Activated naive CD4-positive, alpha-beta T cell treated with Interleukin-2 at 50 U/mL for 16 hours (primary cell): Measurements from ENCODE around the gene UBE2R2.

Experiments used
- DNase-seq: peaks from one replicate; pipeline ENCODE4 v3.0.0-alpha.2; 2020

Gene UBE2R2

DNA sequence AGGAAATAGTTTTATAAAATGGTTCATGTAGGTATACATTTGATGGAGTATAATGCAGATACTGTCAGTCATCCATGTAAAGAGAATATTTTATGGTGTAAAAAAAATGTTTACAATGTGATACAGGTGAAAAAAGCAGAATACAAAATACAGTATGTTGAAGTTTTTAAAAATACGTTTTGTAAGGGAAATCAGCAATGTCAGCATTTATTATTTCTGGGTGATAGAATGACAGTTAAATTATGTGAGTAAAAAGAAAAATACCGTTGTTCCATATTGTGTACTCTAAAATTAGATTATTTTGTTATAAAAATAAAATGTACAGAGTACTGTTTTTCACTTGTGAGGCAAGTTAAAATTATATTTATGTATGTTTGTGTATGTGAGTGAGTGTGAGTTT is 69.0 kb downstream of the UBE2R2 start:
- DNase-seq = no peak

DNA sequence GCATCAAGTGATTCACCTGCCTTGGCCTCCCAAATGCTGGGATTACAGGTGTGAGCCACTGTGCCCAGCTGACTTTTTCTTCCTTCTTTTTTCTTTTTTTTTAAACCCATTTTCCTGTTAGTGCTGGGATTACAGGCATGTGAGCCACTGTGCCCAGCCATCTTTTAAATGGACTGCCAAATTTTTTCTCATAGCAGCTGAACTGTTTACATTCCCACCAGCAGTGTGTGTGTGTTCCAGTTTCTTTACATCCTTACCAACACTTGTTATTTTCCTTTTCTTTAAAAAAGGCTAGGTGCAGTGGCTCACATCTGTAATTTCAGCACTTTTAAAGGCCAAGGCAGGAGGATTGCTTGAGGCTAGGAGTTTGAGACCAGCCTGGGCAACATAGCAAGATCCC is 76.9 kb downstream of the UBE2R2 start:
- DNase-seq = no peak

DNA sequence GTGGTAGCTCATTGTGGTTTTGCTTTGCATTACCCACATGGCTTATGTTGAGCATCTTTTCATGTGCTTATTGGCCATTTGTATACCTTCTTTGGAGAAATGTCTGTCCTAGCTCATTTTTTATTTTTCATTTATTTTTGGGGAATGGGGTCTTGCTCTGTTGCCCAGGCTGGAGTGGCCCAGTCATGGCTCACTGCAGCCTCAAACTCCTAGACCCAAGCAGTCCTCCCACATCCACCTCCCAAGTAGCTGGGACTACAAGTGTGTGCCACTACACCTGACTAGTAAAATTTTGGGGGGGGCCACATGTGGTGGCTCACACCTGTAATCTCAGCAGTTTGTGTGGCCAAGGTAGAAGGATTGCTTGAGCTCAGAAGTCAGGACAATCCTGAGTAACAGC is 77.4 kb downstream of the UBE2R2 start:
- no peak for DNase-seq

DNA sequence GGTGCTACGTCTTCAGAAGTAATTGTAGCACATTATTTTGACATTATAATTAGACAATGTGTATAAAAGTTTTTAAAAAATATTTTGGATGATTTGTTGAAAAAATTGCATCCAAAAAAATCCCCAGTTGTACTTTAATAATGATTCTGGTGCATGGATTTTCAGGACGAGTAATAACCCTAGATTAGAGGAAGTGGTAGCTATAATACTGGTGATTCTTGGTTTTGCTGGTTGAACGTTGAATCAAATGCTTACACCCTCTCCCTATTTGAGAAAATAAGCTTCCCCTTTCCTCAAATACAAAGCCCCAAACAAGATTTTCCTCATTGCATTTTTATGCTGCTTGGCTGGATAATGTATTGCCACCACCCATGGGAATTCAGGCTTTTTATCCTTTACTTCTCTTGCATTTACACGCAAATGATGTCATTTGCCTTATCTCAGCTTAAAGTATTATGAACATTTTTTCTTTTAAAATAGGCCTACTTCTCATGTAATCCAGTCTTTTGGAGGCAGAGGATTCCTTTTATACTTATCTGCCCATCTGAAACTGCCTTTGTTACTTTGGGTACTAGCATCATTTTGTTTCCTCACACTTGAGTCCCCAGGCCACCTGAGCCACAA is 86.3 kb downstream of the UBE2R2 start:
- no peak for DNase-seq

DNA sequence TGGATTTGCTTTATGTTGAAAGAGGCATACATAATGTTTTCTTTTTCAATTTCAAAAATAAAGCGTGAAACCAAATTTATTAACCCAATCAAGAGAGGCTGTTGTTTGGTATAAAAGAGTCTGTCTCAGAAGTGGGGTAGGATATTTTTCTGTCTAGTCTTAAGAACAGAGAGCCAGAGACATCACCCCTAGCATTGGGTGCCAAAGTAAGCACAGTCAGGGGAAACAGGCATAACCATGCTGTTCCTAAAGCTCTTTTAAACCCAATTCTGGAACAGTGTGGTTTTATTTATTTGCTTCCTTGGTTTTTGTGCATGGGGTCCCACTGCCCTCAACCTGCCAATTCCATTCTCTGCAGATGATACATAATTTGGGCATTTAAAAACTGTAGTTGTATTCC is 88.2 kb downstream of the UBE2R2 start:
- no peak for DNase-seq

DNA sequence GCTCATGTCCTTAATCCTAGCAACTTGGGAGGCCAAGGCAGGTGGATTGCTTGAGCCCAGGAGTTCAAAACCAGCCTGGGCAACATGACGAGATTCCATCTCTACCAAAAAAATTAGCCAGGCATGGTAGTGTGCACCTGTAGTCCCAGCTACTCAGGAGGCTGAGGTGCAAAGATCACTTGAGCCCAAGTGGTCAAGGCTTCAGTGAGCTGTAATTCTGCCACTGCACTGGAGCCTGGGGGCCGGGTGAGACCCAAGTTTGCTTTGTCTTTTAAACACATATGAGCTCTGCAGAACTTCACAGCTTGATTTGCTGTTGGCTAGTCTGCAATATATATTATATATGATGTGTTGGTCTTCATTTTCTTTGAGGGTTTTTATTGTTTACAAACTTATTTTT is 89.8 kb downstream of the UBE2R2 start:
- no peak for DNase-seq

DNA sequence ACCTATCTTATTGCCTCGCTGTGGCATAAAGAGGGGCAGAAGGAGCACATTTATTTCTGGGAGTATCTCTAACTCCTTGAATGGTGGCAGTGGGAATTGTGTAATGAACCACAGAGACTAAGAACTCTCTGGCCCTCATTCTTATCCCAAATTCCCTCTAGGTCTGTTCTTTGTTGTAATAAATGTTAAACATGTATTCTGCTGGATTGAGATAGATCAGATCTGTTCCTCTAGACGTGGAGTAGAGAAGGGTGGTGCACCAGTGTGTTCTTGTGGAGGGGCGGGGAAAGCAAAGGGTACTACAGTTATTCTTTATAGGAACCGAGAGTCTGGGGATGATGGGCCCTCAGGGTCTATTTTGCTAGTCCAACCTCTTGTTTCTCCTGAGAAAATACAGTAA is 90.4 kb downstream of the UBE2R2 start:
- no peak for DNase-seq

DNA sequence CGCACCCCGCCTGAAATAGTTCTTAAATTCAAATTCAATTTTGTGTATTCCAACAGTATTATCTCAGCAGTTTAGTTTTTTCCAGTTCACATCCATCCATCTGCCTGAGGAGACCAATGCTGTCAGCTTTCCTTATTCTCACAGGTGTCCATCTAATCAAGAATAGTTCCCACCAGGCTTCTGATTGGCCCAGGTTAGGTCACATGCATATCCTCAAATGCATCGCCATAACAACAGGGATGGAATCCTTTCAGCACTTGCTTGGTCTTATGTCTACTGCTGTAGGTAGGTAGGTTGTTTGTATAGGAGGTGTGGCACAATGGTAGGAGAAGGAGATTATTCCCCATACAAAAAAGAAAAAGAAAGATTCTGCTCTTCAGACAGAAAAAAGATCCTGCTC is 91.2 kb downstream of the UBE2R2 start:
- DNase-seq = no peak

DNA sequence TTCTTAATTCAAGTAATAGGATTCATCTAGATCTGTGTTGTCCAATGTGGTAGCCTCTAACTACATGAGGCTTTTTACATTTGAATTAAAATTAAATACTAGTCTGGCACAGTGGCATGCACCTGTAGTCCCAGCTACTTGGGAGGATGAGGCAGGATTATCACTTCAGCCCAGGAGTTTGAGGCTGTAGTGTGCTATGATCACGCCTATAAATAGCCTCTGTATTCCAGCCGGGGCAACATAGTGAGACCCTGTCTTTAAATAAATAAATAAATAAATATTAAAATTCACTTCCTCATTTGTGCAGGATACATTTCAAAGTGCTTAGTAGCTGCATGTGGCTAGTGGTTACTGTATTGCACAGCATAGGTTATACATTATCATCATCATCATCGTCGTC is 91.8 kb downstream of the UBE2R2 start:
- no peak for DNase-seq

DNA sequence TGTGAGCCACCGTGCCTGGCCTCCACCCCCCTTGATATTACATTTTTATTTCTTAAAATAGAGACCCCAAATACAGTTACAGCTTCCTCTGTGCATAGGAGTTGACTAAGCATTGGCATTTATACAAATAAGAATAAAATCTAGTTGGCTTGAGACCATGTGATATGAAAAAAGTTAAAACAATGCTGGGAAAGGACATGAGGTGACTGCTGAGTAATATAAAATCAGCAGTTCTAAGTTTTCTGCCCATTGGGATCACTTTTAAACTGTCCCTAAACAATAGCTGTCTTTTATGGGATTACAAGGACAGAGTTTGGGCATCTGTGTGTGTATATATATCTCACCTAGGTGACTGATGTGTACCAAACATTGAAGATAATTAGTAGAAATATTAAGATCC is 96.6 kb downstream of the UBE2R2 start:
- DNase-seq = no peak

DNA sequence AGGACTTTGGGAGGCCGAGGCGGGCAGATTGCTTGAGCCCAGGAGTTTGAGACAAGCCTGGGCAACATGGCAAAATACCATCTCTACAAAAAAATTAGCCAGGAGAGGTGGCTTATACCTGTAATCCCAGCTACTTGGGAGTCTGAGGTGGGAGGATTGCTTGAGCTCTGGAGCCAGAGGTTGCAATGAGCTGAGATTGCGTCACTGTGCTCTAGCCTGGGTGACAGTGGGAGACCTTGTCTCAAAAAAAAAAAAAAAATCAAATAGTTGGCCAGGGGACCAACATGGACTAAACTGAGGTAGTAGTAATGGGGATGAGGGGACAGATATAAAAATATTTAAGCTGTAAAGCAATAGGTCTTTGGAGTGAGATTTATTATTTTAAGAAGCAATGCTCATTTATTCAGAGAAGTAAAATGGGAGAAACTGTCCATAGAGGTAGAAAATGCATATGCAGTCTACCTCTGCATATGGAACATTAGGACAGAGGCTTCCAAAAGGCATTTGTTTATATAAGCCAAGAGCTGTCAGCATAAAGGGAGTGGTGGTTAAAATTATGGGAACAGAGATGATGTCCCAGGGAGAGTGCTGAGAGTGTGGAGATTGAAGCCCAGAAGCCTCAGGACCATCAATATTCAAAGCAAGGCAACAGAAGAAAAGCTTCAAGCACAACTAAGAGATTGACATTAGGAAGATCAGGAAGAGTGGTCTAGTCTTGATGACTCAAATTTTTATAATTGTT is 98.1 kb downstream of the UBE2R2 start:
- no peak for DNase-seq

DNA sequence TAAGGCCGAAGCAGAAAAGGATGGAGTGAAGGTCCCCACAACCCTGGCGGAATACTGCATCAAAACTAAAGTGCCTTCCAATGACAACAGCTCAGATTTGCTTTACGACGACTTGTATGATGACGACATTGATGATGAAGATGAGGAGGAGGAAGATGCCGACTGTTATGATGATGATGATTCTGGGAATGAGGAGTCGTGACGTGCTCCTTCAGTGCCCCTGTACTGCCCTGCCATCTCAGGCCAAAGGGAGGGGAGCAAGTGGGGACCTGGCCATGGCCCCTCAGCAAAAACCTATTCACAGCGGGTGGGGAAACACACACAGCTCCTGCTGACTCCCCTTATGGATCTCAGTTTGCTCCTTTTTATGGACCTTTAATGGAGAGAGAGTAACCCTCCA is 100.1 kb downstream of the UBE2R2 start:
- DNase-seq = no peak

DNA sequence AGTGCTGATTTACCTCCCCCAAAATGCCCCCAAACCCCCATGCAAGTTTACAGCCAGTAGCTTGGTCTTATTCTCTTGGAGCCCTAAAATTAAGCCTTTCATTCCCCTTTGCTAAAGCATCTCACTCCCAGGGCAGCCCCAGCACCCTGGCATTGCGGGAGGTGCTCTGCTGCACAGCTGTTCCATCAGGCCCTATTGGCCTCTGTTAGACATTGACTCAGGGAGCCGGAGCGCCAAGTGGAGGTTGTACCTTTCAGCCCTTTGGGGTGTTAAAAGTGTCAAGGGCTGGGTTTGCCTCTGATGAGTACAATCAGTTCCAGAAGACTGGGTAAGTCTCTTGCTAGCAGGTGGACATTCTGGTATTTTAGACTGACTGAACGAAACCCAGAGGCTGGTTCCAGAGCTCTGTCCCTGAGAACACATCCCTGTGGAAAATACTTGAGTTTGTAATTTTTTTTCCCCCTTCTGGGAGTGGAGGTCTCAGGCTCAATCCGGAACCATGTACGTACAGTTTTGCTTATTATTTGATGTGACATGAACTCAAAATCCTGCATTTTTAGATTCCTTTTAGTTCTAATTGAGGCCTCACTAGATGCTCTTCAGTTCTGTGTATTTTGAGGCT is 102.4 kb downstream of the UBE2R2 start:
- no peak for DNase-seq

DNA sequence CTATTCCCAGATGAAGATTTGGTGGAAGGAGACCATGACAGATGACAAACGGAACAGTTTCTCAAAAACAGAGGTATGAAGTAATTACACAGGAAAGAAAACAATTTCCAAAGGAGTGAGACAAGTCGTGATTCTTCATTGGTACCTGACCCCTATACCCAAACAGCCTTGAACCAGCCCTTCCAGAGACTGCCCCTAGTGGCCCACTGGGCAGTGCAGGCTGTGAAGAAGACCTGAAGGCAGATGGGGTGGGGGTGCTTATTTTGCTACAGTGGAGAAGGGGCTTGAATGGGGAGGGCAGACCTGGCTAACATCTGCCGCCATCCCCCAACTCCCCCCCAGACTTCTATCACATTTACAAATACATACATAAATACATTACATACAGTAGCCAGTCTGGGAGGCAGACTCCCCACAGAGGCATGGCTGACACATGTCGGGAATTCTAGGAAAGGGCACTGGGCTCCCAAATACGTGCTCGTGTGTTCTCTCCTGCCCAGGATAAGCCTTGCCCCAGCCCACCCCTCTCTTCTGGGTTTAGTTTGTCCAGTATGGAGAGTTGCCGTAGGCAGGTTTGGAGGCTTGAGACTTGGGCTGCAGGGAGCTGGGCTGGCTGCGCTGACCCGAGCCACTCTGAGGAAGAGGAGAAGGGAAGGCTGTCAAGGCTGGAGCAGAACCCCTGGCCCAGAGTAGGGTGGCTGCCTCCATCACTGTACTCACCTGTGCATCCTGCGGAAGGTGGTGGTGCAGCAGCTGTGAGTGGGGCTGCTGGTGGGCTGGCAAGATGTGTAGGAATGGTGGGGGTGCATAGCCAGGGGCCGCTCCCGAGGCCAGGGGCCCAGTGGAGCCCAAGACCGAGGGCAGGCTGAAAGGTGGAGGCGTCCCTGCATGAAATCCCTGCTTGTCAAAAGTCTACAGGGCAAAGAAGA is 105.3 kb downstream of the UBE2R2 start:
- DNase-seq = peak; percentile 31

DNA sequence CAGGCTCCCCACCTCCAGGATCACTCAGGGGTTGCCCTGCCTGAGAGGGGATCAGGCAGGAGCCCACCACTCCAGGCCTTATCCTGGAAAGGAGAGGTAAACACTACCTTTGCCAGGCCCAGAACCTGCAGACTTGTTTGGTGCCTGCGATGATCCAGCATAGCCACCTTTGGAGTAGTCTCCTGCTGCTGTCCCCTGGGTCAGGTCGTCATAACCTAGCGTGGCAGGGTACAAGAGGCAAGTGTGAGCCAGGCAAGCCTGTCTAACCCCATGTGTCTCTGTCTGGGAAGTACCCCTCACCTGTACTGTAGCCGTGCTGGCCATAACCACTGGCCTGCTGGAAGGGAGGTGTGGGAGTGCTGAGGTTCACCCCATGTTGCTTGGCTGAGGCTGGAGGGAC is 106.1 kb downstream of the UBE2R2 start:
- DNase-seq = no peak

DNA sequence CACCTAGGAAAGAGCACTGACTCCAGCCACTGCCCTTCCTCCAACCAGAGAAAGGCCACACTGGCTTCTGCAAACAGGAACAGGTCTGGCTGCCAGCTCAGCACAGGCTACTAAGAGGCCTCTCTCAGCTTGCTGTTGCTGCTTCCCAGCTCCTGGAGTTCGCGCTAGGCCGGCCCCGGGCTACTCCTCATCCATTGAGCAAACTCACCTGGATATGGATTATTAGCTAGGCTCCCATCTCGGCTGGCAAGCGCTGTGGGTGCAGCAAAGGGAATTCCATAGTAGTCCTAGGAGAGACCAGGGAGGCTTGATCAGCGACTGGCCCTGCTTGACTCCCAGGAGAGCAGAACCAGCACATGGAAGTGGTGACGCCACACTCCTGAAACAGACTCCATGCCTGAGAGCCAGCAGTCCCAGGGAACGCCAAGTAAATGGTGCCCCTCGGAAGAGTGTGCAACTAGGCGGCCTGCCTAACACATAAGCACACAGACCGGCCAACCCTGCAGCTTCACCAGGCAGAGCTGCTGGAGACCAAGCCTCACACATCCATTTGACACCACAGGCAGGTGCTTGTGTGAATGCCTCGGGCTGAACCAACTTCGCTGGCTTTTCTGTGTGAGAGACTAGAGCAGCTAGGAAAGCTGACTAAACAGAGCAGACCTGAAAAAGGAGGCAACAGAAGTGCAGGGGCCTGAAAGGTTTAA is 107.2 kb downstream of the UBE2R2 start:
- no peak for DNase-seq

DNA sequence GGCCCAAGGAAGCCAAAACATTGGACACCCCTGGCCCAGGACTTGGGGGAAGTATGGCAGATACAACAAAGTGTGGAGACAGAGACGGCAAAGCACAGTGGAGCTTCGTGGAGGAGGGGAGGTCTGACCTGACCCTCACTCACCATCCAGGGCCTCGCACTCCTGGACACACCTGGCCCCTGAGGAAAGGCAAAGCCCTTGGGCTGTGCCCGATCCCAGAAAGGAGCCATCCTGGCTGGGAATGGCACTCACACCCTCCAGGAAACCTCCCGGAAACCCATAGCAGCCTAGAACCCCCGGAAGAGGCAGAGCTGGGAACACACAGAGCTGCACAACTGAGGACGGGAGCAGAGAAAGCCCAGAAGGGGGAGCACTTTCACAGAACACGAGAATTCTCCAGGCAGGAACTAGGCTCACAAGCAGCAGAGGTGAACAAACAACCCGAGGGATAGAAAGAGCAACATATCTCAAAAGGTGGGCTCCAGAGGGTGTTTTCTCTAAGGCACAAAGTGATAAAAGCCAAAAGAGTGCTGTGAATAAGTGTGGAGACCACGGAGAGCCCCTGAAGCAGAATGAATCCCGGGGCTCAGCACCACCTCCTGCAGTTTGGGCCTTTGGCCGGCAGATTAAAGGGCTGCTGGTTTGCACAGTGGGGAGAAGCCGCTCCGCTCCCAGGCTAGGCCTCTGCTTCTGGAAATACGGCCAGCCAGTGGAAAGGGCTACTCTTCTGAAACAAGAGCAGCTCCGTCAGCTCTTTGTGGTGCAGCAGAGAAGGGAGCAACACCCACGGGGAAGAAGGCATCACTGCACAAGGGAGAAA is 108.2 kb downstream of the UBE2R2 start:
- DNase-seq = no peak

DNA sequence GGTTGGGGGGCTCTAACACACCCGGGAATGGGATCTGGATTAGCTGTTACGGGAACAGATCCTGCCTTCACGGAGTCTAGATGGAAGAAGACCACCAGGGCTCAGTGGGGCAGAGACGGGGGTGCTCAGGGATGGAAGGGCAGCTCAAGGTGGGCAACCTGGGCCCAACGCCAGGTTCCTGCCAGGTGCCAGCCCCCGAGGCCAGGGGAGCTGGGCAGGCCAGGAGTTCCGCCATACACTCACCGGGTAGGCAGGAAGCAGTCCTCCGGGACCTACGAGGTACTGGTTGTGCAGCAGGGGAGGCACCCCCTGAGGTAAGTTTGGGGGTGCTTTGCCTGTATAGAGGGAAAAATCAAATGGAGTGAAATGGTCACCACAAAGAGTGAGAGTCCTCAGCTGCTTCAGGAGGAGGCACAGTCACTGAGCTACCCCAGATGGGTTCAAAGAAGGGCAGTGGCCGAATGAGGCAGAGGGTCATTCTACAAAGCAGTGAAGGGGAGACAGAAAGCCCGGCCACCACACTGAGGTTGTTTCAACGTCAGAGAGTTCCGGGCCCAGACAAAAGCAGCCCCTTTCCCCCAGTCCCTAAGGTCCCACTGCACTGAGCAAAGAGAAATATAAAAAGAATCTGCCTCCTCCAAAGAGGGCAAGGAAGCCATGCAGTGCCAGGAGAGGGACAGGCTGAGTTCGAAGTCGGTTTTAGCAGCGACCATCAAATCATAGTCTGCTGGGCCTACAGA is 110.0 kb downstream of the UBE2R2 start:
- no peak for DNase-seq

DNA sequence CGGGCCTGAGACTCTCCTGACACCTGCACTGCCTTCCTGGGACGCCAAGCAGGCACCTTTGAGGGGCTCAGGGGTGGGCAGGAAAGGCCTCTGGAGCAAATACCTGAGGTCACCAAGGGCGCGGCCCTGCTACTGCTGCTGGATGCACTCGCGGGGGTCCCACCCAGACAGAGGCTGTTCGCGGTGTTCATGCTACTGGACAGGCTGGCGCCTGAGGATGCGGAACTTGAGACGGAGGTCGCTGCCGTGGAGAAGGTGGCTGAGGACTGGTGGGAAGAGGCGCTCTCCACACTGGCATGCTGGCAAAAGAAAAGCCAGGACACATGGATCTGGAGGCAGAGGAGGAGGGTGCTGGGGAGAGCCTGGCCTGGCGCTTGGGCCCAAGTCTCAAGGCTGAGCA is 110.7 kb downstream of the UBE2R2 start:
- no peak for DNase-seq

DNA sequence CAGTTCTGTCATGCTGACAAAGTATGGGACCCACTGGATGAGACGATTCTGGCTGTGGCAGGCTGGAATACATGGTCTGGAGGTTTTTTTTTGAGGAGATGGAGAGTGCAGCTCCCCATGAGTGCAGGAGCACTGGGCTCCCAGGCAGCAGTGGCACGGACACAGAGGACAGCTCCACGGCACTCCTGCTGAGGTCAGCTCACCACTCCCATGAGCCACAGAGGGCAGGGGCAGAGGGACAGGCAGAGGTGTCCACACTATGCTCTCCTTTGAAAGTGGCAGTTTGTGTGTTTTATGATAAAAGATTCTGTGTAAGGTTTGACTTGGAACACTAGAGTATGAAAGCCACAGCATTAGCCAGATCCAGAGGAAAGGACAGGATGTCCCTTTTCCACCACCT is 114.4 kb downstream of the UBE2R2 start:
- DNase-seq = no peak
